ENCODE results near the gene CRYAB.

Gene CRYAB

GRCh38 chr11:111911563-111912401, at the start of gene CRYAB:
CRYAB (minus strand) TSS chr11:111911770; CDS start chr11:111911724, 46 bp downstream.
- DNase-seq (ENCODE audit: low read depth in 3 of 3) = no peak

GRCh38 chr11:111960916-111961315, 49.3 kb upstream of the CRYAB start:
- no peak for DNase-seq (ENCODE audit: low read depth in 3 of 3)

GRCh38 chr11:111957663-111958444, 46.3 kb upstream of the CRYAB start:
- no peak for DNase-seq (ENCODE audit: low read depth in 3 of 3)

GRCh38 chr11:111954154-111954553, 42.6 kb upstream of the CRYAB start:
- no peak for DNase-seq (ENCODE audit: low read depth in 3 of 3)

GRCh38 chr11:111951565-111951964, 40.0 kb upstream of the CRYAB start:
- no peak for DNase-seq (ENCODE audit: low read depth in 3 of 3)

GRCh38 chr11:111949519-111950426, 38.2 kb upstream of the CRYAB start:
- no peak for DNase-seq (ENCODE audit: low read depth in 3 of 3)

GRCh38 chr11:111947143-111947542, 35.6 kb upstream of the CRYAB start:
- no peak for DNase-seq (ENCODE audit: low read depth in 3 of 3)

GRCh38 chr11:111946499-111946898, 34.9 kb upstream of the CRYAB start:
- DNase-seq (ENCODE audit: low read depth in 3 of 3) = no peak

- no peak for DNase-seq (ENCODE audit: low read depth in 3 of 3)
Measured at GRCh38 chr11:111945198-111945597, 33.6 kb upstream of the CRYAB start.

- DNase-seq (ENCODE audit: low read depth in 3 of 3) = no peak
Measured at GRCh38 chr11:111944651-111945051, 33.1 kb upstream of the CRYAB start.

GRCh38 chr11:111944139-111944538, 32.6 kb upstream of the CRYAB start:
- no peak for DNase-seq (ENCODE audit: low read depth in 3 of 3)

- no peak for DNase-seq (ENCODE audit: low read depth in 3 of 3)
Measured at GRCh38 chr11:111942829-111943228, 31.3 kb upstream of the CRYAB start.

- DNase-seq (ENCODE audit: low read depth in 3 of 3) = no peak
Measured at GRCh38 chr11:111941963-111942362, 30.4 kb upstream of the CRYAB start.

GRCh38 chr11:111939836-111940604, 28.4 kb upstream of the CRYAB start:
- DNase-seq (ENCODE audit: low read depth in 3 of 3) = no peak

- no peak for DNase-seq (ENCODE audit: low read depth in 3 of 3)
Measured at GRCh38 chr11:111938687-111939160, 27.2 kb upstream of the CRYAB start.

- no peak for DNase-seq (ENCODE audit: low read depth in 3 of 3)
Measured at GRCh38 chr11:111937844-111938243, 26.3 kb upstream of the CRYAB start.

- DNase-seq (ENCODE audit: low read depth in 3 of 3) = no peak
Measured at GRCh38 chr11:111937461-111937769, 25.8 kb upstream of the CRYAB start.

- DNase-seq (ENCODE audit: low read depth in 3 of 3) = no peak
Measured at GRCh38 chr11:111936040-111936540, 24.5 kb upstream of the CRYAB start.

GRCh38 chr11:111935317-111936039, 23.9 kb upstream of the CRYAB start:
- DNase-seq (ENCODE audit: low read depth in 3 of 3) = no peak

- no peak for DNase-seq (ENCODE audit: low read depth in 3 of 3)
Measured at GRCh38 chr11:111934306-111934705, 22.7 kb upstream of the CRYAB start.
